HG02759 (cell line): ENCODE measurements around the gene NUDT5.
A peak's percentile ranks its signal among the peaks of the same experiment; 100 is the strongest.
"Not testable (repeated sequence)": the region's sequence is repeated elsewhere in the genome, so short reads cannot be mapped to it uniquely, and the experiment has no call there.

ENCODE experiments used
- ATAC-seq: cut with Tn5 transposase; IDR thresholded peaks from one replicate; pipeline ENCODE4 v1.9.1; 2021; ENCODE audit warnings: mild to moderate bottlenecking, moderate library complexity; ENCODE audit not compliant: unreplicated experiment

Gene NUDT5

GRCh38 chr10:12195603-12196506 is at the start of gene NUDT5, which contains the start of gene CDC123:
NUDT5 (minus strand) TSS chr10:12195891; CDS start chr10:12186291, 9,600 bp downstream.
CDC123 (plus strand) TSS chr10:12196188; CDS start chr10:12196246, 58 bp downstream.
- ATAC-seq, result peak; percentile 93

GRCh38 chr10:12243864-12244620 is 48.4 kb upstream of the NUDT5 start:
- ATAC-seq, result no peak

- peak; percentile 58 for ATAC-seq
Measured at GRCh38 chr10:12241810-12242529, 46.3 kb upstream of the NUDT5 start.

- ATAC-seq, result no peak
Measured at GRCh38 chr10:12238821-12239220, 43.1 kb upstream of the NUDT5 start.

- ATAC-seq, result no peak
Measured at GRCh38 chr10:12237265-12238220, 41.9 kb upstream of the NUDT5 start.

GRCh38 chr10:12235796-12236195 is 40.1 kb upstream of the NUDT5 start:
- ATAC-seq, result no peak

- no peak for ATAC-seq
Measured at GRCh38 chr10:12235116-12235694, 39.5 kb upstream of the NUDT5 start.

GRCh38 chr10:12234687-12235086 is 39.0 kb upstream of the NUDT5 start:
- ATAC-seq, result not testable (repeated sequence)

- no peak for ATAC-seq
Measured at GRCh38 chr10:12228851-12229250, 33.2 kb upstream of the NUDT5 start.

GRCh38 chr10:12226438-12226837 is 30.7 kb upstream of the NUDT5 start:
- not testable (repeated sequence) for ATAC-seq

GRCh38 chr10:12225444-12225843 is 29.8 kb upstream of the NUDT5 start:
- ATAC-seq, result no peak

- no peak for ATAC-seq
Measured at GRCh38 chr10:12221323-12222298, 25.9 kb upstream of the NUDT5 start.

GRCh38 chr10:12218991-12219390 is 23.3 kb upstream of the NUDT5 start:
- ATAC-seq, result no peak

GRCh38 chr10:12214763-12215218 is 19.1 kb upstream of the NUDT5 start:
- no peak for ATAC-seq

- ATAC-seq, result no peak
Measured at GRCh38 chr10:12214093-12214492, 18.4 kb upstream of the NUDT5 start.

- no peak for ATAC-seq
Measured at GRCh38 chr10:12213621-12214020, 17.9 kb upstream of the NUDT5 start.

GRCh38 chr10:12212454-12212853 is 16.8 kb upstream of the NUDT5 start:
- ATAC-seq, result no peak

GRCh38 chr10:12208460-12208859 is 12.8 kb upstream of the NUDT5 start:
- ATAC-seq, result no peak
